Testis (tissue), 3 donors: ENCODE results near the gene KANK2. TPM values are rescaled to one million over a fixed set of nuclear protein-coding genes. Genes with fewer than 3 reads are reported as not detected.

Experiments used
- DNase-seq: peaks from one replicate; pipeline ENCODE4 v3.0.0-alpha.2; 2019
- H3K27ac ChIP-seq, 2 donors: fragments of 200-600 bp; sonication (generic); one replicate each; pipeline ENCODE4 v1.5.1; 2019
- H3K27me3 ChIP-seq: fragments of 200-600 bp; sonication (generic); one replicate; pipeline ENCODE4 v1.5.1; 2019
- H3K36me3 ChIP-seq: fragments of 200-600 bp; sonication (generic); one replicate; pipeline ENCODE4 v1.5.1; 2017; ENCODE audit warnings: low read depth; ENCODE audit errors: missing control alignments
- H3K4me1 ChIP-seq: fragments of 200-600 bp; sonication (generic); one replicate; pipeline ENCODE4 v1.5.1; 2019
- H3K4me3 ChIP-seq, 2 donors: fragments of 200-600 bp; sonication (generic); one replicate each; pipeline ENCODE4 v1.5.1; 2017 to 2019
- H3K9me3 ChIP-seq: fragments of 200-600 bp; sonication (generic); one replicate; pipeline ENCODE4 v1.5.1; 2017
- POLR2A ChIP-seq: fragments of 450-650 bp; IDR thresholded peaks from one replicate; pipeline ENCODE4 v1.6.1; 2017; ENCODE audit warnings: antibody characterized with exemption, mild to moderate bottlenecking, moderate library complexity
- WGBS, 2 donors: methylation state at CpG; one replicate each; pipeline ENCODE4 v1.1.5; 2018; 5-methylcytosine and 5-hydroxymethylcytosine counted together
- intact Hi-C: fragments of 100-400 bp; cut with DNase I; formaldehyde crosslinking; loops from one replicate; pipeline ENCODE4 v1.15.1; 2023; ENCODE audit warnings: low total_unique reads
- polyA plus RNA-seq: library from polyadenylated mRNA; stranded (reverse); fragments of 350-450 nt; fragmentation: Illumina TruSeq; extraction: RNeasy Lipid Tissue Mini Kit (QIAGEN cat#74804); gene quantifications from one replicate; pipeline ENCODE4 v1.2.3, GENCODE V29; 2014; ENCODE audit warnings: low read depth, low replicate concordance; ENCODE audit not compliant: insufficient read depth
- total RNA-seq, 2 donors: library from RNA; depleted of rRNA; stranded (reverse); fragments of >200 nt; gene quantifications; one replicate each; pipeline ENCODE4 v1.2.3, GENCODE V29; 2016
- TF ChIP-seq, protein P1 (sequence below), 3 experiments: fragments of 450-650 bp in 2 of 3; fragments of 200-600 bp in 1 of 3; sonication (generic) in 1 of 3; IDR thresholded peaks; one replicate each; pipeline ENCODE4 v1.5.1; 2016 to 2019; ENCODE audit warnings: antibody characterized with exemption in 3 of 3, mild to moderate bottlenecking in 2 of 3, moderate library complexity in 1 of 3

Gene KANK2
- total and polyA plus RNA-seq, 3 donors from 2014 or later = 77.7 to 161 (median 98.9) TPM

DNA sequence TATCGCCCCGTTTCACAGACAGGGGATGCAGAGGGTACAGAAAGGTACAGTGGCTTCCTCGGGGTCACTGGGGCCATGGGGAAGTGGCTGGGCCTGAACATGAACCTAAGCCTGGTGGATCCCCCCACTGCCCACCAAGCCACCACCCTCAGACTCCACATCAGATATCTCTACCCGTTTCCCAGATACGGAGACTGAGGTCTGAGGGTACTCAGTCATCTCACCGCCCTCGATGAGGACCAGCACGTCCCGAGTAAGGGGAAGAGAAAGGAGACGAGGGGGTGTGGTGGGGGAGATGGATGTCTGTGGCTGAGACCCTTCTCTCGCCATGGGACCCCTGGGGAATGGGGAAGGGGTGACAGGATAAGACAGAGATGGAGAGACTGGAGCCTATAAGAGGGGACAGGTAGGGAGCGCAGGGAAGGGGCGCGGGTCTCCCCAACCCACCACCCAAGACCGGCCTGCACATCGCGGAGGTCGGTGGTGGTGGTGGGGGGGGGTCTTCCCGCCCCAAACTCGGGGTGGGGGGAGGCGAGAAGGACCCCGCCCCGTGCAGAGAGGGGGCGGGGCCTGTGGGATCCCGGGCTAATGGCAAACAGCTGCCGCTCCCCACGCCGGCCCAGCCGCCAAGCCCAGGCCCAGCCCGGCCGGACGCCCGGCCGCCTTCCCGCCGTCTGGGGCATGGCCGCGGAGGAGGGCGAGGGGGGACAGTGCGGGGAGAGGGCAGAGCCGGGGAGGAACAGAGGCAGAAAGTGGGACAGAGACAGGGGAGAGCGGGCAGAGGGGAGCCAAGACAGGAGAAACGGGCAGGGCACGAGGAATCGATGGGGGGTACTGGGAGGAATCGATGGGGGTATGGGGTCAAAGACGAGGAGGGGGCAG lies 698 bp downstream of the KANK2 start:
- intact Hi-C loops = no loop called here
- 10 to 12% methylated on average over 42 to 43 of the region's 47 CpGs for WGBS, 2 donors

DNA sequence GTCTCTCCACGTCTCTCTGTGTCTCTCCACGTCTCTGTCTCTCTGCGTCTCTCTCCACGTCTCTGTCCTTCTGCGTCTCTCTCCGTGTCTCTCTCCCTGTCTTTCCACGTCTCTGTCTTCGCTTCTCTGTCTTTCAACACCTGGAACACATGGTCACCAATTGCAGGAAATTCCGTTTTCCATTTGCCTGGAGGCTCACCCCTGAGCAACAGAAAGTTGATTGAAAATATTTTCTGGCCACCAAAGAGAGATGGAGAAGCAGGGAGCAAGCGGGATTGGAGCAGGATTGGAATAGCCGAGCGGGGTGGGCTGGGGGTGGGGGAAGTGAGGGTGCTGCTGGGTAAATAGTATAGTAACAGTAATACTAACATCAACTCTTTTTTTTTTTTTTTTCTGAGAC lies 1.7 kb downstream of the KANK2 start:
- H3K27me3 ChIP-seq = no peaks in the 10 kb centered on the region
- 69 to 70% methylated on average over 12 of the region's 12 CpGs for WGBS, 2 donors
- intact Hi-C loops = no loop called here
- no peaks in the 10 kb centered on the region for H3K9me3 ChIP-seq
- no peak for DNase-seq
- peaks cover 14% of the 10 kb centered on the region for H3K4me1 ChIP-seq
- H3K4me3 ChIP-seq = peak overlapping the region; percentile 26 to 79
- TF ChIP-seq, protein P1, sequence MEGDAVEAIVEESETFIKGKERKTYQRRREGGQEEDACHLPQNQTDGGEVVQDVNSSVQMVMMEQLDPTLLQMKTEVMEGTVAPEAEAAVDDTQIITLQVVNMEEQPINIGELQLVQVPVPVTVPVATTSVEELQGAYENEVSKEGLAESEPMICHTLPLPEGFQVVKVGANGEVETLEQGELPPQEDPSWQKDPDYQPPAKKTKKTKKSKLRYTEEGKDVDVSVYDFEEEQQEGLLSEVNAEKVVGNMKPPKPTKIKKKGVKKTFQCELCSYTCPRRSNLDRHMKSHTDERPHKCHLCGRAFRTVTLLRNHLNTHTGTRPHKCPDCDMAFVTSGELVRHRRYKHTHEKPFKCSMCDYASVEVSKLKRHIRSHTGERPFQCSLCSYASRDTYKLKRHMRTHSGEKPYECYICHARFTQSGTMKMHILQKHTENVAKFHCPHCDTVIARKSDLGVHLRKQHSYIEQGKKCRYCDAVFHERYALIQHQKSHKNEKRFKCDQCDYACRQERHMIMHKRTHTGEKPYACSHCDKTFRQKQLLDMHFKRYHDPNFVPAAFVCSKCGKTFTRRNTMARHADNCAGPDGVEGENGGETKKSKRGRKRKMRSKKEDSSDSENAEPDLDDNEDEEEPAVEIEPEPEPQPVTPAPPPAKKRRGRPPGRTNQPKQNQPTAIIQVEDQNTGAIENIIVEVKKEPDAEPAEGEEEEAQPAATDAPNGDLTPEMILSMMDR (IDR thresholded peaks at IDR 0.05) = no peak
- TF ChIP-seq POLR2A = no peak
- H3K36me3 ChIP-seq = no peaks in the 10 kb centered on the region
- H3K27ac ChIP-seq = peak overlapping the region; percentile 69 to 95

More for the DNA sequence above, 698 bp downstream of the KANK2 start:
- TF ChIP-seq POLR2A = no peak
- TF ChIP-seq, protein P1 (IDR thresholded peaks at IDR 0.05) = no peak
- H3K4me3 ChIP-seq = peak overlapping the region; percentile 69 to 79
- H3K36me3 ChIP-seq = no peaks in the 10 kb centered on the region
- no peak for DNase-seq
- no peaks in the 10 kb centered on the region for H3K9me3 ChIP-seq
- H3K27ac ChIP-seq = peak overlapping the region; percentile 87 to 95
- no peaks in the 10 kb centered on the region for H3K27me3 ChIP-seq
- peaks cover 14% of the 10 kb centered on the region for H3K4me1 ChIP-seq

DNA sequence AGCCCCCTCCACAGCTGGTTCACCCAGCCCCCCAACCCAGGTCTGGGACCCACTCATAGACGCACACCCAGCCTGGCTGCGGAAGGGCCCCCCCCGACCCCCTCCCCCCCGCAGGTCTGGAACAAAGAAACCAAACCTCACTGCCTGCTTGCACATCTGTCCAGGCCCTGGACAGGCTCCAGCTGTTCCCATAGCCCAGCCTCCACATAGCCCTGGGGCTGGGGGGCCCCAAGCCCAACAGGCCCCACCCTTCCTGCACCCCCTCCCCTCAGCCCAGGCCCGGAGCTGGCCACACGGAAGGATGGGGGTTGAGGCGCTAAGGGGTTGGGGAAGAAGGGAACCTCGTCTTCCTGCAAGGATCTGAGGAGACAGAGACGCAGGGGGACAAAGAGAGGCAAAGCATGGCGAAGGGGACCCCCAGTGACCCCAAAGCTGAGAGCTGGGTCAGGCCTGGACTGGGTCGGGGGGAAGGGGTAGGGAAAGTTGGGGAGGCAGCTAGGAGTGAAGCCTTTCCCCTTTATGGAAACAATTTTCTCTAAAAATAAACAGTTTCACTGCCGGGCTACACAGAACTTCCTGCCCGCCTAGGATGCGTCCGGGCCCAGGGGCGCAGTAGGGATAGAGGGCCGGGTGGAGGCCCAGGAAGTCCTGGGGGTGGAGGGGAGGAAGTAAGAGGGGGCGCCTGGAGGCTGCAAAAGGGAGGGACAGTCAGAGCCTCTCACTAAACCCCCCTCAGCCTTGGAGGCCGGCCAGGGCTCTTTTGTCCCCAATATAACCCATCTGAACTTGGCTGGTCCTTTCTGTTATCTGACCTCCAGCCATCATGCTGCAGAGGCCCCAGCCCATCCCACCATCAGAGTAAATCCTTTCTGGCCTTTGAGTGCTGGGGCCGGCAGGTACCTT lies 2.4 kb downstream of the KANK2 start:
- H3K4me3 ChIP-seq = peak overlapping the region; percentile 26 to 79
- peak overlapping the region; percentile 69 to 95 for H3K27ac ChIP-seq
- no peak for DNase-seq
- TF ChIP-seq, protein P1 (IDR thresholded peaks at IDR 0.05) = no peak
- TF ChIP-seq POLR2A = no peak
- intact Hi-C loops = no loop called here
- peaks cover 15% of the 10 kb centered on the region for H3K4me1 ChIP-seq
- no peaks in the 10 kb centered on the region for H3K27me3 ChIP-seq
- H3K9me3 ChIP-seq = no peaks in the 10 kb centered on the region
- 30 to 39% methylated on average over 13 to 20 of the region's 20 CpGs for WGBS, 2 donors
- no peaks in the 10 kb centered on the region for H3K36me3 ChIP-seq

DNA sequence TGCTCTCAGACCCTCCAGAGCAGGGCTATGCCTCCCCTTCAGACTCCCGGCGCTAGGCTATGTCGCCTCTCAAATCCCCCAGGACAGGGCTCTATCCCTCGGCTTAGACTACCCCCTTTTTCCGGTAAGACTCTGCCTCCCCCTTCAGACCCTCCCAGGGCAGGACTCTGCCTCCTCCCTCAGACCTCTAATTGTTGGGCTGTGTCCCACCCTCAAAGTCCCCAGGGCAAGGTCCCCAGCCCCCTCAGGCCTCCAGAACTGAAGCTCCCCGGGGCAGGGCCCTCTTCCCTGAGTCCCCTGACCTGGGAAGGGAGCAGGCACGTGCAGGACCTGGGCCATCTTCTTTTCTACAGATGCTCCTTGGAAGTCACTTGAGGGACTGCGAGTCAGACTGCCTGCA lies 3.2 kb downstream of the KANK2 start:
- DNase-seq = no peak
- 59 to 63% methylated on average over 8 of the region's 8 CpGs for WGBS, 2 donors
- Histone ChIP-seq H3K9me3 (no peaks in the 10 kb centered on the region), H3K27me3 (no peaks in the 10 kb centered on the region), H3K36me3 (no peaks in the 10 kb centered on the region), H3K27ac (peak overlapping the region; percentile 69 to 95), H3K4me3 (no peak overlapping the region), H3K4me1 (peaks cover 18% of the 10 kb centered on the region)
- intact Hi-C loops = no loop called here
- TF ChIP-seq POLR2A = no peak
- TF ChIP-seq, protein P1 (IDR thresholded peaks at IDR 0.05) = no peak
